Mesendoderm (in vitro differentiated cells): ENCODE results near the gene CCDC77.

ENCODE experiments used
- DNase-seq: peaks from one replicate; pipeline ENCODE4 v3.0.0; 2013
- H2AK5ac ChIP-seq: 2 replicates; pipeline ENCODE4 v1.6.1; 2013; ENCODE audit warnings: low read length, inconsistent platforms
- H2BK120ac ChIP-seq: 2 replicates; pipeline ENCODE4 v1.6.1; 2013; ENCODE audit warnings: low read depth, mild to moderate bottlenecking, low read length, moderate library complexity, mixed read lengths
- H2BK15ac ChIP-seq: replicated peaks from 2 replicates; pipeline ENCODE4 v1.6.1; 2013; ENCODE audit warnings: low read depth, mild to moderate bottlenecking, moderate library complexity
- H2BK5ac ChIP-seq: 2 replicates; pipeline ENCODE4 v1.6.1; 2013; ENCODE audit warnings: low read length, inconsistent platforms
- H3K18ac ChIP-seq: 2 replicates; pipeline ENCODE4 v1.6.1; 2013; ENCODE audit warnings: mild to moderate bottlenecking, low read length, mixed read lengths
- H3K23ac ChIP-seq: one replicate; pipeline ENCODE4 v1.6.1; 2013; ENCODE audit warnings: low read length
- H3K27ac ChIP-seq: 2 replicates; pipeline ENCODE4 v1.5.1; 2013; ENCODE audit warnings: low read depth, mild to moderate bottlenecking, inconsistent platforms, low read length, moderate library complexity
- H3K27me3 ChIP-seq: 2 replicates; pipeline ENCODE4 v1.6.1; 2013; ENCODE audit warnings: low read length, control low read depth, mild to moderate bottlenecking, inconsistent platforms; ENCODE audit not compliant: insufficient read depth, poor library complexity
- H3K36me3 ChIP-seq: 2 replicates; pipeline ENCODE4 v1.6.1; 2013; ENCODE audit warnings: low read length, inconsistent platforms; ENCODE audit not compliant: control insufficient read depth, insufficient read depth
- H3K4ac ChIP-seq: one replicate; pipeline ENCODE4 v1.6.1; 2013; ENCODE audit warnings: low read depth, mild to moderate bottlenecking, low read length, moderate library complexity
- H3K4me1 ChIP-seq: 2 replicates; pipeline ENCODE4 v1.6.1; 2013; ENCODE audit warnings: low read depth, low read length, inconsistent platforms; ENCODE audit not compliant: control insufficient read depth
- H3K4me2 ChIP-seq: 2 replicates; pipeline ENCODE4 v1.6.1; 2013; ENCODE audit warnings: low read length
- H3K4me3 ChIP-seq: 2 replicates; pipeline ENCODE4 v1.5.1; 2013; ENCODE audit warnings: mild to moderate bottlenecking, low read length
- H3K56ac ChIP-seq: one replicate; pipeline ENCODE4 v1.6.1; 2013; ENCODE audit warnings: low read length
- H3K79me1 ChIP-seq: 2 replicates; pipeline ENCODE4 v1.6.1; 2013; ENCODE audit warnings: low read length, inconsistent platforms
- H3K79me2 ChIP-seq: 2 replicates; pipeline ENCODE4 v1.6.1; 2013; ENCODE audit warnings: mild to moderate bottlenecking, low read length; ENCODE audit not compliant: control insufficient read depth, insufficient read depth
- H3K9ac ChIP-seq: 2 replicates; pipeline ENCODE4 v1.6.1; 2013; ENCODE audit warnings: low read length, inconsistent platforms
- H4K5ac ChIP-seq: one replicate; pipeline ENCODE4 v1.6.1; 2013; ENCODE audit warnings: low read length
- H4K8ac ChIP-seq: one replicate; pipeline ENCODE4 v1.6.1; 2013; ENCODE audit warnings: low read depth, mild to moderate bottlenecking, control low read depth, low read length, moderate library complexity
- WGBS: extraction: QIAGEN DNeasy Blood & Tissue Kit; methylation state at CpG from one replicate; pipeline ENCODE4 v1.1.7; 2013; ENCODE audit warnings: low lambda C conversion rate, missing lambda C conversion rate; ENCODE audit not compliant: insufficient coverage; ENCODE audit errors: extremely low coverage; 5-methylcytosine and 5-hydroxymethylcytosine counted together

CCDC77 gene

DNA sequence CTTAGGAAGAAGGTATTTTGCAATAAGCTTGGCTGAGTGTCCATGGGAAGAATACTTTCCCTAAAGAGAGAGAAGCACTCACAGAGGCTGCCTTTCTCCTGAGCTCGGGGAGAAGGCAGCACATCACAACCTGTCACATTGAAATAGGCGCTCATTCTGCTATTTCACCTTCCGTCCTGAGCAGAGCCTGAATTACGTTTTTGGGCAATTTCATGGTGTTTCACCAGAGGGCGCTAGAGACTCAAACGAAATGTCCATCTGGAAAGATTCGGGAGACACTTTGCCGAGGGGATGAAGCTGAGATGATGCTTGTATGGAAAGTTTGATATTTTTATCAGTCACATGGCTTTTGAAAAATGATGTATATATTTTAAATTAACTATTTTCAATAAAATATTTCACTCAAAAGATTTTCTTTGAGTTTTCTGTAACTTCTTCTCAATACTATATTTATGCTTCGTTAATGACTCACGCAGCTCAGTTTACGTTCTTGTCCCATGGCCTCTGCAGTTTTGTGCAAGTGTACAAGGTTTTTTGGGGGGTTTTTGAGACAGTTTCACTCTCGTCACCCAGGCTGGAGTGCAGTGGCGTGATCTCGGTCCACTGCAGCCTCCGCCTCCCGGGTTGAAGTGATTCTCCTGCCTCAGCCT lies 40.9 kb downstream of the CCDC77 start:
- Histone ChIP-seq H4K5ac (no peak overlapping the region), H3K4me3 (no peak overlapping the region), H2AK5ac (no peak overlapping the region), H3K9ac (no peak overlapping the region), H3K79me1 (no peaks in the 10 kb centered on the region), H3K4me1 (no peaks in the 10 kb centered on the region), H3K36me3 (peaks cover 4% of the 10 kb centered on the region), H3K27me3 (no peaks in the 10 kb centered on the region), H3K18ac (no peak overlapping the region), H2BK5ac (no peak overlapping the region), H2BK15ac (no peak overlapping the region), H4K8ac (no peak overlapping the region), H3K79me2 (no peaks in the 10 kb centered on the region), H3K23ac (no peak overlapping the region), H3K27ac (no peak overlapping the region), H3K56ac (no peak overlapping the region), H2BK120ac (no peak overlapping the region), H3K4ac (no peak overlapping the region), H3K4me2 (no peak overlapping the region)
- WGBS, result no CpG with 5 or more reads among the region's 16 CpGs
- DNase-seq, result peak; percentile 77

DNA sequence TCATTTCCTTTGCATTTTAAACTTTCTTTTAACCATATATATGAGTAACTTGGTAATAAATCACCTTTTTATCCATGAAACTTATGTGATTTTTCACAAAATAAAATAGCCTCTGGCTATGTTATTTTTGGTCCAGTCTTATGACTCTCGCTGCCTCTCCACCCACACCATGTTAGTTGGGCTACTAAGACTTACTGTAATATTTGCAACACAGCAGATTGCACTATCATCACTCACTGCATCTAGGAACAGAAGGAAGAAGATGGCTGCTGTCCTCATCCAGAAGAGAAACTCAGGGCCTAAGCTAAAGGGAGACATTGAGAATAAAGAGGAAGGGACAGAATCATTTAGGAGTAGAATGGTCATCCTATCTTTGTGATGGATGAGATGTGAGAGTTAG lies 45.7 kb downstream of the CCDC77 start:
- Histone ChIP-seq H4K8ac (no peak overlapping the region), H3K79me2 (no peaks in the 10 kb centered on the region), H3K36me3 (no peaks in the 10 kb centered on the region), H3K56ac (no peak overlapping the region), H3K4me3 (no peak overlapping the region), H2BK5ac (no peak overlapping the region), H2BK120ac (no peak overlapping the region), H3K27ac (no peak overlapping the region), H3K4me1 (no peaks in the 10 kb centered on the region), H3K9ac (no peak overlapping the region), H3K18ac (no peak overlapping the region), H3K23ac (no peak overlapping the region), H4K5ac (no peak overlapping the region), H3K27me3 (no peaks in the 10 kb centered on the region), H3K4me2 (no peak overlapping the region), H3K4ac (no peak overlapping the region), H2BK15ac (no peak overlapping the region), H3K79me1 (no peaks in the 10 kb centered on the region), H2AK5ac (no peak overlapping the region)
- whole genome bisulfite sequencing, result no CpG with 5 or more reads among the region's 1 CpG
- DNase-seq, result no peak

DNA sequence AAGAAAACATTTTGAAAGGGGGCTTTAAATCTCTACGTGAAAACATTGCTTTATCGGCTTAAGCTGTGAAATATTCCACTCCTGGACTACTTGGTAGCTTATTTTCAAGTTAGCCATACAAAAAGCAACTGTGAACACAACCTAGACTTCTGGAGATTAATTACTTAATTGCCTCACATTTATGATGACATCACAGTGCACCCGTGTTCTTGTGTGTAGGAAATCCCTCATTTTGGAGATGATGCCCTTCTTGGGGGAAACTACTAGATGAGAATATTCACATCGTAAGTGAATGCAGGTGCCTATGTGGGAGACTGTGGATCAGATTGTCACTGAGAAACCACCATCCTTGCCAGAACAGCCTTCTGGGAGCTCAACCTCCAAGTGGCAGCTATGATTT lies 47.8 kb downstream of the CCDC77 start:
- no peaks in the 10 kb centered on the region for H3K79me1 ChIP-seq
- H4K8ac ChIP-seq, result no peak overlapping the region
- H2AK5ac ChIP-seq, result no peak overlapping the region
- H3K27ac ChIP-seq, result no peak overlapping the region
- H3K4me1 ChIP-seq, result no peaks in the 10 kb centered on the region
- H4K5ac ChIP-seq, result no peak overlapping the region
- no peak overlapping the region for H3K56ac ChIP-seq
- no peak overlapping the region for H2BK120ac ChIP-seq
- H2BK5ac ChIP-seq, result no peak overlapping the region
- no peaks in the 10 kb centered on the region for H3K36me3 ChIP-seq
- no peak overlapping the region for H3K4me3 ChIP-seq
- H3K4me2 ChIP-seq, result no peak overlapping the region
- no peak overlapping the region for H3K9ac ChIP-seq
- no peak overlapping the region for H3K23ac ChIP-seq
- H3K27me3 ChIP-seq, result no peaks in the 10 kb centered on the region
- no peak overlapping the region for H3K18ac ChIP-seq
- DNase-seq, result no peak
- H3K79me2 ChIP-seq, result no peaks in the 10 kb centered on the region
- H2BK15ac ChIP-seq, result no peak overlapping the region
- no peak overlapping the region for H3K4ac ChIP-seq
- WGBS, result no CpG with 5 or more reads among the region's 4 CpGs

DNA sequence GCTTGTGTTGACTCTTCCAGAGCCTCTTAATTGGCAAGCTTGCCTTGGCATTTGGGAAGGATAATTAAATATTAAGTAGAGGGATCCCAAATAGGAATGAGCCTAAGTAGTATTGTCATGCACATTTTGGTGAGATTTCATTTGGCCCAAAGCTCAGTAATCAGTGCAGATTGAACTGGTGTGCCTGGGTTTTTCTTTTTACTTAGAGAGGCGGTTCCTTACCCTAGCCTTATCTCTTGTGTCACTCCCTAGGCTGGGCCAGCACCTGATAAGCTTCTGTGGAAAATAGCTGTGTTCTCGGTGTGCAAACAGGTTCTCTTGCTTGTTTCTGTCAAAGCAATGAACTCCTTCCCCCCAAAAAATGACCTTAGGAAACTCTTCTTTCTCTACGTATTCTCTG lies 49.0 kb downstream of the CCDC77 start:
- no peak overlapping the region for H2BK15ac ChIP-seq
- H3K18ac ChIP-seq, result no peak overlapping the region
- no peak overlapping the region for H3K23ac ChIP-seq
- H3K79me2 ChIP-seq, result no peaks in the 10 kb centered on the region
- H3K9ac ChIP-seq, result no peak overlapping the region
- no peak overlapping the region for H2BK120ac ChIP-seq
- no peak overlapping the region for H3K4me2 ChIP-seq
- H3K4me3 ChIP-seq, result no peak overlapping the region
- peak; percentile 40 for DNase-seq
- H3K4ac ChIP-seq, result no peak overlapping the region
- no peak overlapping the region for H2BK5ac ChIP-seq
- H3K27me3 ChIP-seq, result no peaks in the 10 kb centered on the region
- H4K8ac ChIP-seq, result no peak overlapping the region
- no CpG with 5 or more reads among the region's 3 CpGs for whole genome bisulfite sequencing
- no peak overlapping the region for H2AK5ac ChIP-seq
- H3K27ac ChIP-seq, result no peak overlapping the region
- H3K36me3 ChIP-seq, result no peaks in the 10 kb centered on the region
- no peaks in the 10 kb centered on the region for H3K4me1 ChIP-seq
- H4K5ac ChIP-seq, result no peak overlapping the region
- no peak overlapping the region for H3K56ac ChIP-seq
- H3K79me1 ChIP-seq, result no peaks in the 10 kb centered on the region

DNA sequence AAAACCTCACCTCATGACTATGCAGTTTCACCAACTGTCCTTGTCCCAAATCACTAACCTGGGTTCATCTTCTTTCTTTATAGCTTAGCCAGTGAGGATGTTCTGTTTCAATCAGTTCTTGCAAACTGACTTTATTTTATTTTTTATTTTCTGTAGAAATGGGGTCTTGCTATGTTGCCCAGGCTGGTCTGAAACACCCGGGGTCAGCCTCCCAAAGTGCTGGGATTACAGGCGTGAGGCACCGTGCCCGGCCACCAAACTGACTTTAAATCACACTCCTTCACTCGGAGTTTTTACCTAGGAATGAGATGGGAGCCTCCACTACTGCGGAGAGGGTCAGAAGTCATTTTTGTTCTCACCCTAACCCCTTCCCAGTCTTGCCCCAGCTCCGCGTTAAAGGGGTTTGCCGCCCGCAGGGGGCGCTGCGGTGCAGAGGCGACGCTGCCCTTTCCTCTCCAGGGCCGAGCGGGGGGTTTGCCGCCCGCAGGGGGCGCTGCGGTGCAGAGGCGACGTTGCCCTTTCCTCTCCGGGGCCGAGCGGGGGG lies 51.3 kb downstream of the CCDC77 start:
- no peak overlapping the region for H2BK15ac ChIP-seq
- H3K18ac ChIP-seq, result no peak overlapping the region
- H3K27me3 ChIP-seq, result no peaks in the 10 kb centered on the region
- H3K79me1 ChIP-seq, result no peaks in the 10 kb centered on the region
- no peak overlapping the region for H2AK5ac ChIP-seq
- no CpG with 5 or more reads among the region's 25 CpGs for WGBS
- no peak overlapping the region for H3K4me3 ChIP-seq
- no peak overlapping the region for H3K4ac ChIP-seq
- H2BK120ac ChIP-seq, result no peak overlapping the region
- H3K79me2 ChIP-seq, result no peaks in the 10 kb centered on the region
- no peak overlapping the region for H3K56ac ChIP-seq
- no peak overlapping the region for H3K4me2 ChIP-seq
- H3K9ac ChIP-seq, result no peak overlapping the region
- H4K5ac ChIP-seq, result no peak overlapping the region
- H3K36me3 ChIP-seq, result no peaks in the 10 kb centered on the region
- no peak overlapping the region for H3K27ac ChIP-seq
- no peak overlapping the region for H4K8ac ChIP-seq
- H2BK5ac ChIP-seq, result no peak overlapping the region
- no peak for DNase-seq
- H3K23ac ChIP-seq, result no peak overlapping the region
- H3K4me1 ChIP-seq, result no peaks in the 10 kb centered on the region

DNA sequence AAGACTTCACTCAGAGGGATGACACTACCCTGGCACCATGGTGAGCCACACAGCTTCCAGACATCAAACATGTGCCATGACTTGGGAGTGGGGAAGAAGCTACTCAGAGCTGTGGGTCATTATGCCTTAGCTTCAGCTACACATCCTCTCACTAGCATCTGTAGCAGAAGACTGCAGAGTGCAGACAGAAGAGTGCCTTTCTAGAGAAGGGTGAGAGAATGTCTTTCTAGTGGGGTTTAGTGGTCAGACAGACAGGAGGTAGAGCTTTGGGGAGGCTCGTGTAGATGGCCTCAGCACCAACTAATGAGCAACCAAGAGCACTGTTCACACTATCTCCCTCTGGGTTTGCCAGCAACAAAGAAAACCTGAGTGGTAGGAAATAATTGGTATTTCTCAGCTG lies 53.4 kb downstream of the CCDC77 start:
- no peak overlapping the region for H3K4ac ChIP-seq
- H3K79me1 ChIP-seq, result no peaks in the 10 kb centered on the region
- DNase-seq, result no peak
- no peaks in the 10 kb centered on the region for H3K27me3 ChIP-seq
- H4K8ac ChIP-seq, result no peak overlapping the region
- no peak overlapping the region for H3K23ac ChIP-seq
- no peak overlapping the region for H4K5ac ChIP-seq
- no peak overlapping the region for H3K18ac ChIP-seq
- H3K79me2 ChIP-seq, result no peaks in the 10 kb centered on the region
- H3K9ac ChIP-seq, result no peak overlapping the region
- no CpG with 5 or more reads among the region's 1 CpG for WGBS
- H2BK5ac ChIP-seq, result no peak overlapping the region
- H3K36me3 ChIP-seq, result no peaks in the 10 kb centered on the region
- H3K27ac ChIP-seq, result no peak overlapping the region
- no peaks in the 10 kb centered on the region for H3K4me1 ChIP-seq
- no peak overlapping the region for H3K4me3 ChIP-seq
- H2BK120ac ChIP-seq, result no peak overlapping the region
- H3K4me2 ChIP-seq, result no peak overlapping the region
- H2BK15ac ChIP-seq, result no peak overlapping the region
- H2AK5ac ChIP-seq, result no peak overlapping the region
- no peak overlapping the region for H3K56ac ChIP-seq
